Cardiac fibroblast (primary cell): ENCODE measurements around the gene HOXA13.

ENCODE experiments used
- DNase-seq, 2 donors: peaks; one replicate each; pipeline versions ENCODE4 v3.0.0 to v3.0.0-alpha.2; 2010; ENCODE audit warnings: low read depth in 2 of 2
- H3K4me3 ChIP-seq, 2 donors: replicated peaks in 1 of 2; 1 replicate in 1 of 2; 2 replicates in 1 of 2; pipeline ENCODE4 v1.5.1; 2011; ENCODE audit warnings: low read depth in 2 of 2, low read length in 2 of 2, mild to moderate bottlenecking in 2 of 2, moderate library complexity in 1 of 2
- CTCF ChIP-seq: IDR thresholded peaks from one replicate; pipeline ENCODE4 v1.5.1; 2011; ENCODE audit warnings: low read depth, mild to moderate bottlenecking, low read length, inconsistent platforms

HOXA13 gene

DNA sequence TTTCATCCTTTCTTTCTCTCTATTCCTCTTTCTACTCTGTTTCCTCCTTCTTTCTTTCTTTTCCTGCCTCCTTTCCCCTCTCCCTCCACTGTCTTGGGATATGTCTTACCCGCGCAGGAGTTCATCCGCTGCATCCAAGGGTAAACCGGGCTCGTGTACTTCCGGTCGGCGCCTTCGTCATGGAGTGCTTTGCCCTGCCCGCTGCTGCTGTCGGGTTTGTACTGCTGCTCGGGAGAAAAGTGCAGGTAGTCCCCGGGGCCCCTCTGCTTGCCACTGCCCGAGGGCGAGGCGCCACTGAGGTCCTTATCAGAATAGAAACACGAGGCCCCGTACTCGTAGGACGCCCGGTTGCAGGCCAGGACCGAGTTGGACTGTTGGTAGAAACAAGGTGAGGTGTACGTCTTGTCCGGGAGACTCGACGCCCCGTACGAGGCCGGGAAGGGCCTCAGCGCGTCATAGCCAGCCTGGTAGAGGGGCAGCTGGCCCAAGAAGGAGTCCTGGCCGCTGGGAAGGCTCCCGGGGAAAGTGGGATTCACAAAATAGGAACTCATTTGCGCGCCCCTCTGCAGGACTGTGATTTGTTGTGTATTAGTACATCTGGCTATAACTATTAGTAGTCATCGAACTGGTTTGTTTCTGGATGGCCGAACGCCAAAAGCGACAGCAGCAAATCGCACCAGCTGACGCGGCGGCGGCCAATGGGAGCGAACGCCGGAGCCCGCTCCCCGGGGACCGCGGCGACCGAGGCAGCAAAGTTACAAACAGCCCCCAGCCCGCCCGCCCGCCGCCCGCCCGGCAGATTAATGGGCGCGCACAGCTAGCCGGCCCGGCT, 52.5 kb downstream of the HOXA13 start, which contains the start of gene HOXA6:
TSS of gene HOXA6 (minus strand) at position 576 of the 832 bp plus-strand sequence. CDS start at position 551, 25 bp downstream.
- no peak within 1 kb of the TSS for H3K4me3 ChIP-seq
- no peak for DNase-seq
- no peak for TF ChIP-seq CTCF

GRCh38 chr7:27146491-27147198, 53.2 kb downstream of the HOXA13 start:
- no peak for DNase-seq
- no peak for TF ChIP-seq CTCF
- no peak overlapping the region for H3K4me3 ChIP-seq

GRCh38 chr7:27145914-27146412, 53.9 kb downstream of the HOXA13 start:
- DNase-seq: no peak
- TF ChIP-seq CTCF: no peak
- no peak overlapping the region for H3K4me3 ChIP-seq

DNA sequence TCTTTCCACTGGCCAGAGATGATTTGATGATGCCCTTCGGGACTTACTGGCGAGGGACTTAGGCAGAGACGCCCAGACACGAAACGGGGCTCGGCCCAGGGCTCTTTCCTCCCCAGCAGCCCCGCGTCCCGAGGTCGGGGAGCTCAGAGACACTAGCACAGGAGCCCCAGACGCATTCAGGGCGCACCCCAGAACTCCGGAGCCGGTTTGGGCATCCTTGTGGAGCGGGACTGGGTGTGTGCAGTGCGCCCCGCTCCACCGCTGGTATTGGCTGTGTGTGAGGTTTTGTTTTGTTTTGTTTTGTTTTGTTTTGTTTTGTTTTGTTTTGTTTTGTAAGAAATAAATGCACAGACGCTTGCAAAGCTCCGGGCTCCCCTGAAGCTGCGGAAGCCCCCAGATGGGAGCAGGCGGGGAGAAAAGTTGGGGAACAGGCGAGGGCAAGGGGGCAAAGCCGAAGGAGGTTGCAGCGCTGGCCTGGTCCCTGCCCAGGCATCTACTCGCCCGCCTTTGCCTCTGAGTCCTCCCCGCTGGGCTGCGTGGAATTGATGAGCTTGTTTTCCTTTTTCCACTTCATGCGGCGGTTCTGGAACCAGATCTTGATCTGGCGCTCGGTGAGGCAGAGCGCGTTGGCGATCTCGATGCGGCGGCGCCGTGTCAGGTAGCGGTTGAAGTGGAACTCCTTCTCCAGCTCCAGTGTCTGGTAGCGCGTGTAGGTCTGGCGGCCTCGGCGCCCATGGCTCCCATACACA, 54.6 kb downstream of the HOXA13 start:
- H3K4me3 ChIP-seq: no peak overlapping the region
- no peak for DNase-seq
- no peak for TF ChIP-seq CTCF

- H3K4me3 ChIP-seq: no peak overlapping the region
- TF ChIP-seq CTCF: no peak
- no peak for DNase-seq
Observed at GRCh38 chr7:27144781-27145164, 55.1 kb downstream of the HOXA13 start.
